IPS-15b (cell line): ENCODE data around the gene TPM4.
"Not testable (repeated sequence)": the region's sequence is repeated elsewhere in the genome, so short reads cannot be mapped to it uniquely, and the experiment has no call there.

Experiments
- H3K27me3 ChIP-seq: one replicate; pipeline ENCODE4 v1.6.1; 2013; ENCODE audit warnings: low read length; ENCODE audit not compliant: control insufficient read depth, insufficient read depth
- H3K36me3 ChIP-seq: one replicate; pipeline ENCODE4 v1.6.1; 2013; ENCODE audit warnings: low read length; ENCODE audit not compliant: control insufficient read depth, insufficient read depth
- H3K4me1 ChIP-seq: one replicate; pipeline ENCODE4 v1.6.1; 2013; ENCODE audit warnings: mild to moderate bottlenecking, low read length; ENCODE audit not compliant: control insufficient read depth, insufficient read depth
- H3K4me3 ChIP-seq: one replicate; pipeline ENCODE4 v1.5.1; 2013; ENCODE audit warnings: low read depth, low read length
- H3K9ac ChIP-seq: one replicate; pipeline ENCODE4 v1.6.1; 2013; ENCODE audit warnings: low read depth, mild to moderate bottlenecking, low read length
- H3K9me3 ChIP-seq: one replicate; pipeline ENCODE4 v1.6.1; 2013; ENCODE audit warnings: mild to moderate bottlenecking, low read length; ENCODE audit not compliant: control insufficient read depth, insufficient read depth

Gene TPM4

GRCh38 chr19:16076154-16076957 lies at the start of gene TPM4:
Gene TPM4, plus strand, starts transcription at chr19:16076495. Its CDS starts 71 bp downstream, at chr19:16076566.
- peaks cover 7% of the 10 kb centered on the region for H3K36me3 ChIP-seq
- peaks cover 20% of the 10 kb centered on the region for H3K4me1 ChIP-seq
- no peaks in the 10 kb centered on the region for H3K27me3 ChIP-seq
- peak within 1 kb of the TSS; percentile 97 for H3K9ac ChIP-seq
- peak within 1 kb of the TSS; percentile 82 for H3K4me3 ChIP-seq
- H3K9me3 ChIP-seq, result no peaks in the 10 kb centered on the region

- no peaks in the 10 kb centered on the region for H3K36me3 ChIP-seq
- H3K27me3 ChIP-seq, result no peaks in the 10 kb centered on the region
- H3K9ac ChIP-seq, result no peak overlapping the region
- no peaks in the 10 kb centered on the region for H3K9me3 ChIP-seq
- no peaks in the 10 kb centered on the region for H3K4me1 ChIP-seq
- no peak overlapping the region for H3K4me3 ChIP-seq
These were observed 49.5 kb upstream of the TPM4 start for GRCh38 chr19:16026756-16027155.

- H3K9me3 ChIP-seq, result no peaks in the 10 kb centered on the region
- no peak overlapping the region for H3K9ac ChIP-seq
- H3K36me3 ChIP-seq, result no peaks in the 10 kb centered on the region
- H3K27me3 ChIP-seq, result no peaks in the 10 kb centered on the region
- no peaks in the 10 kb centered on the region for H3K4me1 ChIP-seq
- H3K4me3 ChIP-seq, result no peak overlapping the region
These were observed 48.8 kb upstream of the TPM4 start for GRCh38 chr19:16027528-16027927.

GRCh38 chr19:16030155-16030554 lies 46.1 kb upstream of the TPM4 start:
- H3K9me3 ChIP-seq, H3K9ac ChIP-seq, H3K36me3 ChIP-seq, H3K4me1 ChIP-seq, H3K4me3 ChIP-seq, H3K27me3 ChIP-seq: not testable (repeated sequence)

GRCh38 chr19:16030964-16031871 lies 45.1 kb upstream of the TPM4 start:
- H3K4me1 ChIP-seq, result no peaks in the 10 kb centered on the region
- H3K4me3 ChIP-seq, result no peak overlapping the region
- H3K9ac ChIP-seq, result no peak overlapping the region
- no peaks in the 10 kb centered on the region for H3K27me3 ChIP-seq
- no peaks in the 10 kb centered on the region for H3K9me3 ChIP-seq
- H3K36me3 ChIP-seq, result no peaks in the 10 kb centered on the region

- Histone ChIP-seq H3K4me1 (no peaks in the 10 kb centered on the region), H3K36me3 (no peaks in the 10 kb centered on the region), H3K9me3 (no peaks in the 10 kb centered on the region), H3K4me3 (no peak overlapping the region), H3K27me3 (no peaks in the 10 kb centered on the region), H3K9ac (no peak overlapping the region)
These were observed 44.5 kb upstream of the TPM4 start for GRCh38 chr19:16031872-16032200.

- no peak overlapping the region for H3K4me3 ChIP-seq
- no peaks in the 10 kb centered on the region for H3K9me3 ChIP-seq
- H3K27me3 ChIP-seq, result no peaks in the 10 kb centered on the region
- H3K36me3 ChIP-seq, result no peaks in the 10 kb centered on the region
- H3K4me1 ChIP-seq, result no peaks in the 10 kb centered on the region
- no peak overlapping the region for H3K9ac ChIP-seq
These were observed 43.7 kb upstream of the TPM4 start for GRCh38 chr19:16032509-16033135.

GRCh38 chr19:16033136-16033530 lies 43.2 kb upstream of the TPM4 start:
- H3K4me1 ChIP-seq, result no peaks in the 10 kb centered on the region
- H3K9ac ChIP-seq, result no peak overlapping the region
- H3K27me3 ChIP-seq, result no peaks in the 10 kb centered on the region
- H3K9me3 ChIP-seq, result no peaks in the 10 kb centered on the region
- H3K36me3 ChIP-seq, result no peaks in the 10 kb centered on the region
- no peak overlapping the region for H3K4me3 ChIP-seq

- Histone ChIP-seq H3K9ac (no peak overlapping the region), H3K36me3 (no peaks in the 10 kb centered on the region), H3K9me3 (no peaks in the 10 kb centered on the region), H3K27me3 (no peaks in the 10 kb centered on the region), H3K4me1 (no peaks in the 10 kb centered on the region), H3K4me3 (no peak overlapping the region)
These were observed 42.6 kb upstream of the TPM4 start for GRCh38 chr19:16033721-16034120.

GRCh38 chr19:16034180-16034579 lies 42.1 kb upstream of the TPM4 start:
- no peaks in the 10 kb centered on the region for H3K9me3 ChIP-seq
- no peak overlapping the region for H3K4me3 ChIP-seq
- H3K9ac ChIP-seq, result no peak overlapping the region
- H3K4me1 ChIP-seq, result no peaks in the 10 kb centered on the region
- no peaks in the 10 kb centered on the region for H3K36me3 ChIP-seq
- no peaks in the 10 kb centered on the region for H3K27me3 ChIP-seq

GRCh38 chr19:16034958-16035560 lies 41.2 kb upstream of the TPM4 start:
- Histone ChIP-seq H3K4me3 (no peak overlapping the region), H3K4me1 (no peaks in the 10 kb centered on the region), H3K27me3 (no peaks in the 10 kb centered on the region), H3K9ac (no peak overlapping the region), H3K36me3 (no peaks in the 10 kb centered on the region), H3K9me3 (no peaks in the 10 kb centered on the region)
